DND-41 (cell line): ENCODE results near the gene ELAC2.

Experiments used
- EZH2 ChIP-seq: IDR thresholded peaks from 3 replicates; pipeline ENCODE4 v1.6.1; 2012; ENCODE audit warnings: borderline replicate concordance, low read depth, mild to moderate bottlenecking, moderate library complexity, low read length, inconsistent platforms; ENCODE audit not compliant: severe bottlenecking
- TF ChIP-seq, protein P1 (sequence below): IDR thresholded peaks from 2 replicates; pipeline ENCODE4 v1.5.1; 2012; ENCODE audit warnings: borderline replicate concordance, low read length, moderate library complexity, mild to moderate bottlenecking; ENCODE audit not compliant: poor library complexity, severe bottlenecking; ENCODE audit errors: extremely low read depth

DNA sequence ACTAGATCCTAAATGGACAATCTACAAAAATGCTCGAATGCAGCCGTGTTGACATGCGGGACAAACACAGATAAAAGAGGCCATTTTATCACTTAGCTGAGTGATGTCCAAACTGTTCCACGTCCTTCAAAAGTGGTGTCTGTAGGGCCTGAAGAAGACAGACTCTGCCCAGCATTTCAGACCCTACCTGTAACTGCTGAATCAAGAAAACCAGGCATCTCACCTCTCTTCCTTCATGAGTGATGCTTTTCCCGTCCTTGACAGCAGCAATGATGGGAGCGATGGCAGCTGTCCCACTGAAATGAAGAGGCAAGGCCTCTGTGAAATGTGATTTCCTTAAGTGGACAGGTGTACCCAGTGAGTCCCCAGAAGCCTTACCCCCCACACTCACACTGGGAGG, 12.3 kb downstream of the ELAC2 start:
- TF ChIP-seq, protein P1, sequence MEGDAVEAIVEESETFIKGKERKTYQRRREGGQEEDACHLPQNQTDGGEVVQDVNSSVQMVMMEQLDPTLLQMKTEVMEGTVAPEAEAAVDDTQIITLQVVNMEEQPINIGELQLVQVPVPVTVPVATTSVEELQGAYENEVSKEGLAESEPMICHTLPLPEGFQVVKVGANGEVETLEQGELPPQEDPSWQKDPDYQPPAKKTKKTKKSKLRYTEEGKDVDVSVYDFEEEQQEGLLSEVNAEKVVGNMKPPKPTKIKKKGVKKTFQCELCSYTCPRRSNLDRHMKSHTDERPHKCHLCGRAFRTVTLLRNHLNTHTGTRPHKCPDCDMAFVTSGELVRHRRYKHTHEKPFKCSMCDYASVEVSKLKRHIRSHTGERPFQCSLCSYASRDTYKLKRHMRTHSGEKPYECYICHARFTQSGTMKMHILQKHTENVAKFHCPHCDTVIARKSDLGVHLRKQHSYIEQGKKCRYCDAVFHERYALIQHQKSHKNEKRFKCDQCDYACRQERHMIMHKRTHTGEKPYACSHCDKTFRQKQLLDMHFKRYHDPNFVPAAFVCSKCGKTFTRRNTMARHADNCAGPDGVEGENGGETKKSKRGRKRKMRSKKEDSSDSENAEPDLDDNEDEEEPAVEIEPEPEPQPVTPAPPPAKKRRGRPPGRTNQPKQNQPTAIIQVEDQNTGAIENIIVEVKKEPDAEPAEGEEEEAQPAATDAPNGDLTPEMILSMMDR, result no peak
- TF ChIP-seq EZH2, result no peak
